ENCODE measurements around the gene KCTD21. TPM values are rescaled to one million over a fixed set of nuclear protein-coding genes. Genes with fewer than 3 reads are reported as not detected.

KCTD21 gene
- polyA plus RNA-seq, 1 experiment: 16.3 TPM

DNA sequence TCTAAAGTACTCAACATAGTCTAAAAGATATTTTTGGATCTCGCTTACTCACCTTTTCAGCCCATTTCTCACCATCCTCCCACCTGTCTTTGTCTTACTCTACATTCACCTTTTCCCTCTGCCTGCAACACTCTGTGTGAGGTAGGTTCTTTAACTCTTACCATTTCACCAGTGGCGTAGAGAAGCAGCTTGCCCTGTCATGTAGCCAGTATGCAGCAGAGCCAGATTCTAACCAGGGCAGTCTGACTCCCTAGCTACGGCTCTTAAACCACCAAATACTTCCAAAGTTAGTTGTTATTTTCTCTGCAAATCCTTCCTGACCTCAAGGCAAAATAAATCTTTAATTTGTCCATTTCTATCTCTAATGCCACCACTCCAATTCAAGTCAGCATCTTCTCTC, 56.5 kb downstream of the KCTD21 start:
- H3K36me3 ChIP-seq (ENCODE audit: control insufficient read depth, insufficient read depth, low read length): peaks cover 4% of the 10 kb centered on the region; the same call in 1 of the 2 replicates
- no peak for DNase-seq (ENCODE audit: low read depth)
- TF ChIP-seq, protein P1, sequence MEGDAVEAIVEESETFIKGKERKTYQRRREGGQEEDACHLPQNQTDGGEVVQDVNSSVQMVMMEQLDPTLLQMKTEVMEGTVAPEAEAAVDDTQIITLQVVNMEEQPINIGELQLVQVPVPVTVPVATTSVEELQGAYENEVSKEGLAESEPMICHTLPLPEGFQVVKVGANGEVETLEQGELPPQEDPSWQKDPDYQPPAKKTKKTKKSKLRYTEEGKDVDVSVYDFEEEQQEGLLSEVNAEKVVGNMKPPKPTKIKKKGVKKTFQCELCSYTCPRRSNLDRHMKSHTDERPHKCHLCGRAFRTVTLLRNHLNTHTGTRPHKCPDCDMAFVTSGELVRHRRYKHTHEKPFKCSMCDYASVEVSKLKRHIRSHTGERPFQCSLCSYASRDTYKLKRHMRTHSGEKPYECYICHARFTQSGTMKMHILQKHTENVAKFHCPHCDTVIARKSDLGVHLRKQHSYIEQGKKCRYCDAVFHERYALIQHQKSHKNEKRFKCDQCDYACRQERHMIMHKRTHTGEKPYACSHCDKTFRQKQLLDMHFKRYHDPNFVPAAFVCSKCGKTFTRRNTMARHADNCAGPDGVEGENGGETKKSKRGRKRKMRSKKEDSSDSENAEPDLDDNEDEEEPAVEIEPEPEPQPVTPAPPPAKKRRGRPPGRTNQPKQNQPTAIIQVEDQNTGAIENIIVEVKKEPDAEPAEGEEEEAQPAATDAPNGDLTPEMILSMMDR (IDR thresholded peaks at IDR 0.05; ENCODE audit: insufficient read depth, low read depth, low read length): no peak
- ChIA-PET POLR2A (interaction anchor here (0.6 kb wide), 1 partner anchor 122 kb away, joined by 4 read pairs; no protein-coding TSS in a partner anchor), CTCF (interaction anchor here (1.3 kb wide), 1 partner anchor 9 kb away, joined by 4 read pairs; no protein-coding TSS in a partner anchor)
- no peak overlapping the region for H3K4me3 ChIP-seq (ENCODE audit: low read depth, low read length)
- no peaks in the 10 kb centered on the region for H3K27me3 ChIP-seq (ENCODE audit: control insufficient read depth, insufficient read depth, low read length)

DNA sequence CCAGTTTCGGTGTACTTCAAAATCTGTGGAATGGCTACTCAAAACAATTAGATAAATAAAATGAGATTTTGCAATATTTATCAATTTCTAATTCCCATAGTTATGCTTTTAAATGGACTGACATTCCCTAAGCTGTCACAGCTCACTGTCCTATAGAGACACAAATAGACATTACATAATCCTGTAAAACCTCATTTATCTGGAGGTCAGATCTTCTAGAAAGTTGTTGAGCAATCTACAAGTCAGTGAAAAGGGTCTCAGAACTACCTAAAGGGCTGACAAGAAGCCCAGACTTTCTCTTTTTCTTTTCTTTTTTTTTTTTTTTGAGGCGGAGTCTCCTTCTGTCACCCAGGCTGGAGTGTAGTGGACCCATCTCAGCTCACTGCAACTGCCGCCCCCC, 61.0 kb downstream of the KCTD21 start:
- Histone ChIP-seq H3K27me3 (ENCODE audit: control insufficient read depth, insufficient read depth, low read length) (no peaks in the 10 kb centered on the region), H3K36me3 (ENCODE audit: control insufficient read depth, insufficient read depth, low read length) (peaks cover 2% of the 10 kb centered on the region; the same call in 1 of the 2 replicates), H3K4me3 (ENCODE audit: low read depth, low read length) (no peak overlapping the region)
- TF ChIP-seq, protein P1 (IDR thresholded peaks at IDR 0.05; ENCODE audit: insufficient read depth, low read depth, low read length): no peak
- ChIA-PET POLR2A (no interaction called here), CTCF (no interaction called here)
- DNase-seq (ENCODE audit: low read depth): no peak

Small RNA genes lying within 50 kb of the gene (small RNA-seq; reads per million reads assigned to genes)
- not detected for gene RNU6-126P (ENCODE audit: insufficient read length, low read depth, low replicate concordance)

Other genes starting within 250 kb of the KCTD21 start
- gene INTS4, start 194.0 kb downstream of the KCTD21 start, polyA plus RNA-seq (2011; rRNA removed): 16.8 and 18.9 TPM in 2 replicates
- gene KCTD14, start 165.3 kb downstream of the KCTD21 start, polyA plus RNA-seq (2011; rRNA removed): 1.8 and 2.1 TPM in 2 replicates
- not detected in 2 replicates for gene THRSP, start 124.8 kb downstream of the KCTD21 start, polyA plus RNA-seq (2011; rRNA removed)
- gene NDUFC2, start 108.8 kb downstream of the KCTD21 start, polyA plus RNA-seq (2011; rRNA removed): 145 and 150 TPM in 2 replicates
- 33.9 and 69.3 TPM in 2 replicates for gene ALG8, start 49.0 kb downstream of the KCTD21 start, polyA plus RNA-seq (2011; rRNA removed)
- gene USP35, start 293 bp upstream of the KCTD21 start, polyA plus RNA-seq (2011; rRNA removed): 4.2 and 6.3 TPM in 2 replicates
- gene GAB2, start 229.2 kb upstream of the KCTD21 start, polyA plus RNA-seq (2011; rRNA removed): 8.4 and 12.2 TPM in 2 replicates

Measured in BJ (cell line).